A673 (cell line): Measurements from ENCODE around the gene GABRD. TPM values are rescaled to one million over a fixed set of nuclear protein-coding genes. Genes with fewer than 3 reads are reported as not detected.

ENCODE experiments used
- BruUV-seq: library from RNA; stranded (reverse); fragments of 400-500 nt; replicated peaks from 2 replicates; lab custom pipeline; 2021; lab: Mats Ljungman, UMichigan
- CTCF ChIA-PET: fragments of 300-600 bp; sonication (Branson Sonifier 250); formaldehyde crosslinking; loops from one replicate; lab custom pipeline; 2022; ENCODE audit warnings: antibody characterized with exemption; lab: Charles Lee
- POLR2A ChIA-PET: fragments of 300-600 bp; sonication (Branson Sonifier 250); formaldehyde crosslinking; loops from one replicate; lab custom pipeline; 2022; ENCODE audit warnings: antibody characterized with exemption; ENCODE audit not compliant: low non-redundant PET; lab: Charles Lee
- DNase-seq: peaks from one replicate; pipeline ENCODE4 v3.0.0-alpha.2; 2015; ENCODE audit warnings: low spot score
- H3K27ac ChIP-seq: fragments of 200-600 bp; sonication (generic); 2 replicates; pipeline ENCODE4 v1.5.1; 2016; ENCODE audit warnings: mixed run types, low read depth, mild to moderate bottlenecking, mixed read lengths, antibody characterized with exemption, low read length; ENCODE audit not compliant: poor library complexity, severe bottlenecking
- H3K27me3 ChIP-seq: fragments of 200-600 bp; sonication (generic); replicated peaks from 2 replicates; pipeline ENCODE4 v1.6.1; 2017; ENCODE audit warnings: mixed run types, low read depth, mild to moderate bottlenecking, mixed read lengths, antibody characterized with exemption, low read length; ENCODE audit not compliant: insufficient read depth, poor library complexity
- H3K36me3 ChIP-seq: fragments of 200-600 bp; sonication (generic); 2 replicates; pipeline ENCODE4 v1.6.1; 2016; ENCODE audit warnings: mixed run types, mild to moderate bottlenecking, mixed read lengths, antibody characterized with exemption, low read length; ENCODE audit not compliant: insufficient read depth, poor library complexity, severe bottlenecking
- H3K4me1 ChIP-seq: fragments of 200-600 bp; sonication (generic); 2 replicates; pipeline ENCODE4 v1.6.1; 2017; ENCODE audit warnings: mixed run types, mild to moderate bottlenecking, mixed read lengths, antibody characterized with exemption, low read length; ENCODE audit not compliant: insufficient read depth, poor library complexity, severe bottlenecking
- H3K4me3 ChIP-seq: fragments of 200-600 bp; sonication (generic); 2 replicates; pipeline ENCODE4 v1.5.1; 2016; ENCODE audit warnings: low read depth, mixed run types, mild to moderate bottlenecking, mixed read lengths, low read length; ENCODE audit not compliant: poor library complexity, severe bottlenecking
- H3K9me3 ChIP-seq: fragments of 200-600 bp; sonication (generic); 2 replicates; pipeline ENCODE4 v1.6.1; 2016; ENCODE audit warnings: mixed run types, low read depth, mild to moderate bottlenecking, mixed read lengths, antibody characterized with exemption, low read length; ENCODE audit not compliant: poor library complexity, severe bottlenecking
- EZH2 ChIP-seq: fragments of 200-600 bp; sonication (generic); IDR thresholded peaks from 2 replicates; pipeline ENCODE4 v1.6.1; 2017; ENCODE audit warnings: borderline replicate concordance, low read depth, mild to moderate bottlenecking, mixed read lengths, antibody characterized with exemption, low read length; ENCODE audit not compliant: poor library complexity, severe bottlenecking
- intact Hi-C: fragments of 100-400 bp; cut with micrococcal nuclease; formaldehyde crosslinking; loops from one replicate; pipeline ENCODE4 v1.10.0; 2022; ENCODE audit not compliant: unreplicated experiment
- total RNA-seq: library from RNA; stranded (reverse); gene quantifications from 2 replicates; pipeline ENCODE4 v1.2.3, GENCODE V29; 2021
- TF ChIP-seq, protein P1 (sequence below): fragments of 300-800, 200-600 bp; sonication (generic); conservative IDR thresholded peaks from 2 replicates; pipeline ENCODE4 v1.5.1; 2017; ENCODE audit warnings: low read depth, mild to moderate bottlenecking, antibody characterized with exemption, low read length, moderate library complexity, mixed read lengths

GABRD gene
- total RNA-seq, 1 experiment from 2014 or later = not detected

DNA sequence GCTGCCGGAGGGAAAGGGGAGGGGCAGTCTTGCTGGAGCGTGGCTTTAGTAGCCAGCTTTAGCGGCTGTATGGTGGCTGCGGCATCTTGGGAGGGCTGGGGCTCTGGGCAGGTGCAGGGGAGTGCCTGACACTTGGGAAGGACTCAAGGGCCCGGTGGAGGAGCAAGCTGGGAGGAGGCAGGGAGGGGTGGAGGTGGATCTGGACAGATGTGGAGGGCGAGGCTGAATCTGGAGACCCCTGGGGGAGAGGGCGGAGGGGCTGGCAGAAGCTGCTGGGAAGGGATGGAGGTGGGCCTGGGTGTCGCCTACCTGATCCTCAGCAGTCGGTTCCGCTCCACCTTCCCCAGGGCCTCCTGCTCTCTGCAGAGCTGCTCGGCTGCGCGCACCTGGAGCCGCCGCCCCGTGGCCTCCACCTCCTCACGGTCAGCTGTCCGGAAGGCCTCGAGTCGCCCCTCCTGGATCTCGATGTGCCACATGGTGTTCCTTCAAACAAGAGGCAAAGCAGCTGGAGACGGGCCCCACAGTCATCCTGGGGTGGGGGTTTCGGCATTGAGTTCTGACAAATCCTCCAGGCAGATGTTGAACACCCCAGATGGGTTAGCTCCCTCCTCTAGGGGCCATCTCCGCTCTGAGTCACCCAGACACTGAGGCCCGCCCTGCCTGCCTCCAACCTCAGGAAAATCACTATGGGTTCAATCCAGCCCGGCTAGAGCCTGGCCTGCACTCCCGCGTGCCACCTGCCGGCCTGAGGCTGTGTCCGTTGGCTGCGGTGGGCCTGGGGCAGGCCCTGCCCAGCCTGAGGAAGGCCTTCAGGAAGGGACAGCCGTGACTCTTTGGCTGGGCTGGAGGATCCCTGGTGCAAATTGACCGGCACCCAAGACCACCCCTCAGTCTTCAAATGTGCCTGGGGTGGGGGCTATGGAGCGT lies 45.2 kb upstream of the GABRD start:
- Histone ChIP-seq H3K36me3 (no peaks in the 10 kb centered on the region), H3K27ac (no peak overlapping the region), H3K4me1 (no peaks in the 10 kb centered on the region), H3K27me3 (peaks cover 3% of the 10 kb centered on the region), H3K9me3 (no peaks in the 10 kb centered on the region), H3K4me3 (no peak overlapping the region)
- ChIA-PET CTCF (no interaction called here), POLR2A (interaction anchor here (0.5 kb wide), 1 partner anchor 22 kb away, joined by 3 read pairs; no protein-coding TSS in a partner anchor)
- no TSS peak for BruUV-seq
- TF ChIP-seq EZH2 = no peak
- TF ChIP-seq, protein P1, sequence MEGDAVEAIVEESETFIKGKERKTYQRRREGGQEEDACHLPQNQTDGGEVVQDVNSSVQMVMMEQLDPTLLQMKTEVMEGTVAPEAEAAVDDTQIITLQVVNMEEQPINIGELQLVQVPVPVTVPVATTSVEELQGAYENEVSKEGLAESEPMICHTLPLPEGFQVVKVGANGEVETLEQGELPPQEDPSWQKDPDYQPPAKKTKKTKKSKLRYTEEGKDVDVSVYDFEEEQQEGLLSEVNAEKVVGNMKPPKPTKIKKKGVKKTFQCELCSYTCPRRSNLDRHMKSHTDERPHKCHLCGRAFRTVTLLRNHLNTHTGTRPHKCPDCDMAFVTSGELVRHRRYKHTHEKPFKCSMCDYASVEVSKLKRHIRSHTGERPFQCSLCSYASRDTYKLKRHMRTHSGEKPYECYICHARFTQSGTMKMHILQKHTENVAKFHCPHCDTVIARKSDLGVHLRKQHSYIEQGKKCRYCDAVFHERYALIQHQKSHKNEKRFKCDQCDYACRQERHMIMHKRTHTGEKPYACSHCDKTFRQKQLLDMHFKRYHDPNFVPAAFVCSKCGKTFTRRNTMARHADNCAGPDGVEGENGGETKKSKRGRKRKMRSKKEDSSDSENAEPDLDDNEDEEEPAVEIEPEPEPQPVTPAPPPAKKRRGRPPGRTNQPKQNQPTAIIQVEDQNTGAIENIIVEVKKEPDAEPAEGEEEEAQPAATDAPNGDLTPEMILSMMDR = no peak
- intact Hi-C loops = no loop called here
- DNase-seq = no peak

DNA sequence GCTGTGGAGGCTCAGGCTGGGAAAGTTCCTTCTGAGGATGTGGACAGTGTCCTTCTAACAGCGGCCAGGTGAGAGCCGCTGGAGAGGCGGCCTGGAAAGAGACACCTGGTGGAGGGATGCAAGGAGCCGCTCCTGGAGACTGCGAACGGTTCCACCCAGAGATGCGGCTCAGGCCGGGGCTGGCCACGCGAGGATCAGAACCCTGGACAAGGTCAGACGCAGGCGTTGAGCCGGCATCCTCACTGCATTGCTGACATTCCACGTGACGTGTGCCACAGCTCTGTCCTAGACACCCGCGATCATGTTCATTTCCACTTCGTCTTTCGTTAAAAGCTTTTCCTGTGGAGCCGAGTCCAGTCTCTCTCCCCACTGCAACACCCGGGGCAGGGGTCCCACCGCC lies 44.3 kb upstream of the GABRD start:
- intact Hi-C loops = no loop called here
- ChIA-PET CTCF (no interaction called here), POLR2A (no interaction called here)
- no peak overlapping the region for H3K27ac ChIP-seq
- no peaks in the 10 kb centered on the region for H3K9me3 ChIP-seq
- H3K4me1 ChIP-seq = no peaks in the 10 kb centered on the region
- peaks cover 3% of the 10 kb centered on the region for H3K27me3 ChIP-seq
- H3K36me3 ChIP-seq = no peaks in the 10 kb centered on the region
- no peak overlapping the region for H3K4me3 ChIP-seq
- no peak for DNase-seq
- TF ChIP-seq, protein P1 = no peak
- no peak for TF ChIP-seq EZH2
- BruUV-seq = no TSS peak

DNA sequence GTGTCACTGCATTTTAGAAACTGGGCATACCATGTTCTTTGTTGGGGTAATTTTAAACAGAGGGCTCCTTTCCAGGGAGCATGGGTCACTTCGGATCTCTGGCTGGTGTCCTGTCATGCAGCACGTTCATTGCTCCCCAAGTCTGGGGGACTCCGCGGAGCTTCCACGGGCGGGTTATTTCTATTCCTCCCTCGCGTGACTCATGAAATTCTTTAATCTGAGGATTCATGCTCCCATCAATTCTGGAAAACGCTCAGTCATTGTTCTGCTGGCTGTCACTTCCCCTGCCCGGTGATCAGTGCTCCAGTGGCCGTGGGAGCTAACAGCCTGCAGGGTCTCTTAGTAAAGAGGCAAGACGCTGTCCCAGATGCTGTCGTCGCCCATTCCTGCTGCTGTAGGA lies 43.6 kb upstream of the GABRD start:
- H3K4me1 ChIP-seq = no peaks in the 10 kb centered on the region
- no peaks in the 10 kb centered on the region for H3K36me3 ChIP-seq
- ChIA-PET CTCF (interaction anchor here (0.7 kb wide), 1 partner anchor 46 kb away, joined by 3 read pairs; no protein-coding TSS in a partner anchor), POLR2A (no interaction called here)
- no peak overlapping the region for H3K4me3 ChIP-seq
- no peak overlapping the region for H3K27ac ChIP-seq
- no peaks in the 10 kb centered on the region for H3K9me3 ChIP-seq
- TF ChIP-seq EZH2 = no peak
- TF ChIP-seq, protein P1 = no peak
- peaks cover 3% of the 10 kb centered on the region for H3K27me3 ChIP-seq
- DNase-seq = no peak
- intact Hi-C loops = no loop called here
- BruUV-seq = no TSS peak
